Measurements from ENCODE around the gene PSENEN. TPM values are rescaled to one million over a fixed set of nuclear protein-coding genes. Genes with fewer than 3 reads are reported as not detected.

PSENEN gene
- total RNA-seq, 3 donors from 2014 or later, result 37.4 to 54.1 (median 54.0) TPM

DNA sequence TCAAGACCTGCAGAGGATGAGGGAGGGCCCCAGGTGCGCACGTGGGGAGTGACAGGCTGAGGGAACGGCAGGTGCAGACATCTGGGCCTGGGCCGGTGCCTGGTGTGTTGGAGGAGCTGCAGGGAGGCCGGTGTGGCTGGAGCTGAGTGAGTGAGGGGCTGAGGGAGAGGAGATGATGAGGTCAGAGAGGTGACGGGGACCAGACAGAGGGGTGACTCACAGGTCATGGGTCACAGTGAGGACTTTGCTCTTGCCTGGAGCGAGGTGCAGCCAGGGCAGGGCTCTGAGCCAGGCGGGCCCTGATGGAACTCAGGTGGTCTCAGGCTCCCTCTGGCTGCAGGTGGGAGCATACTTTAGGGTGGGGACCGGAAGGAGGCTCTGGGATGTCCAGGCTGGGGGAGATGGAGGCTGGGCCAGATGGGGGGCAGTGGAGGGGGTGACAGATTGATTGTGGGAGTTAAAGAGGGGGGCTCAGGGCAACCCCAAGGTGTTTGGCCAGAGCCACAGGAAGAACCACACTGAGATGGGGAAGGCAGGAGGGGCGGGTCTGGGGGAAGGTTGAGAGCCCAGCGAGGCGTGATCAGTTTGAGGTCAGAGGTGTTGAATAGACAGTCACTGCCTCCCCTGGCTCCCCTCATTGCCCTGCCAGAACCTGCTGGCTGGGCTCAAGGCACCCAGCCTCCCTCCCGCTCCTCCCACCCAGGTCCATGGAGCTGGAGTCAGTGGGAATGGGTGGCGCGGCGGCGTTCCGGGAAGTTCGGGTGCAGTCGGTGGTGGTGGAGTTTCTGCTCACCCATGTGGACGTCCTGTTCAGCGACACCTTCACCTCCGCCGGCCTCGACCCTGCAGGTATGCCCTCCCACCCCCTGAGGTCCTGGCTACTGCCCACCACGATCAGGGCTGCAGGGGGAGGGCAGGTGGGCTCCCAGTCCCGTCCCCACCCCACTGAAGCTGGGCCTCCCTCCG is 38.3 kb downstream of the PSENEN start:
- no peaks in the 10 kb centered on the region for H3K9me3 ChIP-seq

DNA sequence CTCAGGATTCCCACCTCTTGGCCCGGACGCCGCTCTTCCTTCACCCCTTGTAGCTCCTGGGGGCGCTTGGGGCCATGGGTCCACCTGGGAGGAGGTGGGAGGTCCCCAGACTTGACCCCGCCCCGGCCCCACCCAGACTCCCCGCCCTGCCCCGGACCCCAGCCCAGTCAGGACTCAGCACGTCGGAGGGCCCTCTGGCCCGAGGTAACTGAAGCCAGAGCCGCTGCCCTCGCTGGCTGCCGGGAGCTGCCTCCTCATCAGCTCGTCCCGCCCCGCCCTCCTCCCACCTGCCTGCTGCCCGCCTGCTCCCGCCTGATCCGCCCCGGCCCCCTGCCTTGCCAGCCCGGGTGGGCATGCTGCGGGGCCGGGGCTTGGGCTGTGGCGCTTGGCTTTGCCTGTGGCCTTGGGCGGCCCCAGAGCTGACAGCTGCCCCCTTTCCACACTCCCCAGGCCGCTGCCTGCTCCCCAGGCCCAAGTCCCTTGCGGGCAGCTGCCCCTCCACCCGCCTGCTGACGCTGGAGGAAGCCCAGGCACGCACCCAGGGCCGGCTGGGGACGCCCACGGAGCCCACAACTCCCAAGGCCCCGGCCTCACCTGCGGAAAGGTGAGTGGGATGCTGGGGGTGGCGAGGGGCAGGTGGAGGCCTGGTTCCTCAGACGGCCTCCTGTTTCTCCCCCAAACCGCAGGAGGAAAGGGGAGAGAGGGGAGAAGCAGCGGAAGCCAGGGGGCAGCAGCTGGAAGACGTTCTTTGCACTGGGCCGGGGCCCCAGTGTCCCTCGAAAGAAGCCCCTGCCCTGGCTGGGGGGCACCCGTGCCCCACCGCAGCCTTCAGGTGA is 39.3 kb downstream of the PSENEN start:
- no peak overlapping the region for H3K27ac ChIP-seq
- intact Hi-C loops (cut with DNase I; ENCODE audit: low total_unique reads), result no loop called here
- H3K4me3 ChIP-seq, result no peak overlapping the region
- no peaks in the 10 kb centered on the region for H3K27me3 ChIP-seq
- no peaks in the 10 kb centered on the region for H3K36me3 ChIP-seq
- TF ChIP-seq, protein P1, sequence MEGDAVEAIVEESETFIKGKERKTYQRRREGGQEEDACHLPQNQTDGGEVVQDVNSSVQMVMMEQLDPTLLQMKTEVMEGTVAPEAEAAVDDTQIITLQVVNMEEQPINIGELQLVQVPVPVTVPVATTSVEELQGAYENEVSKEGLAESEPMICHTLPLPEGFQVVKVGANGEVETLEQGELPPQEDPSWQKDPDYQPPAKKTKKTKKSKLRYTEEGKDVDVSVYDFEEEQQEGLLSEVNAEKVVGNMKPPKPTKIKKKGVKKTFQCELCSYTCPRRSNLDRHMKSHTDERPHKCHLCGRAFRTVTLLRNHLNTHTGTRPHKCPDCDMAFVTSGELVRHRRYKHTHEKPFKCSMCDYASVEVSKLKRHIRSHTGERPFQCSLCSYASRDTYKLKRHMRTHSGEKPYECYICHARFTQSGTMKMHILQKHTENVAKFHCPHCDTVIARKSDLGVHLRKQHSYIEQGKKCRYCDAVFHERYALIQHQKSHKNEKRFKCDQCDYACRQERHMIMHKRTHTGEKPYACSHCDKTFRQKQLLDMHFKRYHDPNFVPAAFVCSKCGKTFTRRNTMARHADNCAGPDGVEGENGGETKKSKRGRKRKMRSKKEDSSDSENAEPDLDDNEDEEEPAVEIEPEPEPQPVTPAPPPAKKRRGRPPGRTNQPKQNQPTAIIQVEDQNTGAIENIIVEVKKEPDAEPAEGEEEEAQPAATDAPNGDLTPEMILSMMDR (IDR thresholded peaks at IDR 0.05), result no peak
- TF ChIP-seq POLR2AphosphoS5 (IDR thresholded peaks at IDR 0.05) (no peak), POLR2A (IDR thresholded peaks at IDR 0.05) (no peak)
- no peaks in the 10 kb centered on the region for H3K4me1 ChIP-seq
- DNase-seq (ENCODE audit: low spot score in 2 of 2), result no peak
- no peaks in the 10 kb centered on the region for H3K9me3 ChIP-seq

More for the DNA sequence above, 38.3 kb downstream of the PSENEN start:
- Histone ChIP-seq H3K27ac (no peak overlapping the region), H3K4me1 (no peaks in the 10 kb centered on the region), H3K4me3 (no peak overlapping the region), H3K36me3 (no peaks in the 10 kb centered on the region), H3K27me3 (no peaks in the 10 kb centered on the region)
- no peak for DNase-seq (ENCODE audit: low spot score in 2 of 2)
- TF ChIP-seq POLR2A (IDR thresholded peaks at IDR 0.05), result no peak
- TF ChIP-seq, protein P1 (IDR thresholded peaks at IDR 0.05), result no peak
- TF ChIP-seq POLR2AphosphoS5 (IDR thresholded peaks at IDR 0.05), result no peak
- intact Hi-C loops (cut with DNase I; ENCODE audit: low total_unique reads), result no loop called here

DNA sequence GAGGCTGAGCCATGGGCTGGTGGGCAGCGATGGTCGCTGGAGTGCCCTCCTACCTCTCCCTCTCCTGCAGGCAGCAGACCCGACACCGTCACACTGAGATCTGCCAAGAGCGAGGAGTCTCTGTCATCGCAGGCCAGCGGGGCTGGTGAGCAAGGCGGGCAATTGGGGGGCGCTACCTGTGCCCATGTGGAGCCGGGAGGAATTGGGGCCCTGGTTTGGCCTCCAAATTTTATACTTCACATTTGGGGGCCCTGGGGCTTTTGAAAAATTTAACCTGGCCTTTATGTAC is 39.8 kb downstream of the PSENEN start:
- TF ChIP-seq, protein P1 (IDR thresholded peaks at IDR 0.05), result no peak
- no peak for TF ChIP-seq POLR2AphosphoS5 (IDR thresholded peaks at IDR 0.05)
- no peak for TF ChIP-seq POLR2A (IDR thresholded peaks at IDR 0.05)
- no peaks in the 10 kb centered on the region for H3K4me1 ChIP-seq
- H3K27ac ChIP-seq, result no peak overlapping the region
- H3K36me3 ChIP-seq, result no peaks in the 10 kb centered on the region
- no peak overlapping the region for H3K4me3 ChIP-seq
- intact Hi-C loops (cut with DNase I; ENCODE audit: low total_unique reads), result no loop called here
- no peaks in the 10 kb centered on the region for H3K27me3 ChIP-seq
- no peak for DNase-seq (ENCODE audit: low spot score in 2 of 2)
- H3K9me3 ChIP-seq, result no peaks in the 10 kb centered on the region

DNA sequence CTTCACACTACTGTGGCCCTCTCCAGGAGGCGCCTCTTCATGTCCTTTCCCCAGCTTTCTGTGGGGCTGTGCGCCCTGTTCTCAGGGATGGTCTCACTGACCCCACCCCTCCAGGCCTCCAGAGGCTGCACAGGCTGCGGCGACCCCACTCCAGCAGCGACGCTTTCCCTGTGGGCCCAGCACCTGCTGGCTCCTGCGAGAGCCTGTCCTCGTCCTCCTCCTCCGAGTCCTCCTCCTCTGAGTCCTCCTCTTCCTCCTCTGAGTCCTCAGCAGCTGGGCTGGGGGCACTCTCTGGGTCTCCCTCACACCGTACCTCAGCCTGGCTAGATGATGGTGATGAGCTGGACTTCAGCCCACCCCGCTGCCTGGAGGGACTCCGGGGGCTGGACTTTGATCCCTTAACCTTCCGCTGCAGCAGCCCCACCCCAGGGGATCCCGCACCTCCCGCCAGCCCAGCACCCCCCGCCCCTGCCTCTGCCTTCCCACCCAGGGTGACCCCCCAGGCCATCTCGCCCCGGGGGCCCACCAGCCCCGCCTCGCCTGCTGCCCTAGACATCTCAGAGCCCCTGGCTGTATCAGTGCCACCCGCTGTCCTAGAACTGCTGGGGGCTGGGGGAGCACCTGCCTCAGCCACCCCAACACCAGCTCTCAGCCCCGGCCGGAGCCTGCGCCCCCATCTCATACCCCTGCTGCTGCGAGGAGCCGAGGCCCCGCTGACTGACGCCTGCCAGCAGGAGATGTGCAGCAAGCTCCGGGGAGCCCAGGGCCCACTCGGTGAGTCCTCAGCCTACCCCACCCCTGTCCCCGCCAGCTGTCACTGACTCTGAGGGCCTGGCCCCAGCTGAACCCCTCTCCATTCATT is 41.1 kb downstream of the PSENEN start:
- H3K4me3 ChIP-seq, result no peak overlapping the region
- no peak for DNase-seq (ENCODE audit: low spot score in 2 of 2)
- TF ChIP-seq POLR2AphosphoS5 (IDR thresholded peaks at IDR 0.05), result no peak
- TF ChIP-seq POLR2A (IDR thresholded peaks at IDR 0.05), result no peak
- no peaks in the 10 kb centered on the region for H3K9me3 ChIP-seq
- H3K36me3 ChIP-seq, result no peaks in the 10 kb centered on the region
- no peaks in the 10 kb centered on the region for H3K27me3 ChIP-seq
- H3K4me1 ChIP-seq, result no peaks in the 10 kb centered on the region
- no peak overlapping the region for H3K27ac ChIP-seq
- intact Hi-C loops (cut with DNase I; ENCODE audit: low total_unique reads), result no loop called here

DNA sequence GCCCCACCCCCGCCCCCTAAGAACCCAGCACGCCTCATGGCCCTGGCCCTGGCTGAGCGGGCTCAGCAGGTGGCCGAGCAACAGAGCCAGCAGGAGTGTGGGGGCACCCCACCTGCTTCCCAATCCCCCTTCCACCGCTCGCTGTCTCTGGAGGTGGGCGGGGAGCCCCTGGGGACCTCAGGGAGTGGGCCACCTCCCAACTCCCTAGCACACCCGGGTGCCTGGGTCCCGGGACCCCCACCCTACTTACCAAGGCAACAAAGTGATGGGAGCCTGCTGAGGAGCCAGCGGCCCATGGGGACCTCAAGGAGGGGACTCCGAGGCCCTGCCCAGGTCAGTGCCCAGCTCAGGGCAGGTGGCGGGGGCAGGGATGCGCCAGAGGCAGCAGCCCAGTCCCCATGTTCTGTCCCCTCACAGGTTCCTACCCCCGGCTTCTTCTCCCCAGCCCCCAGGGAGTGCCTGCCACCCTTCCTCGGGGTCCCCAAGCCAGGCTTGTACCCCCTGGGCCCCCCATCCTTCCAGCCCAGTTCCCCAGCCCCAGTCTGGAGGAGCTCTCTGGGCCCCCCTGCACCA is 41.9 kb downstream of the PSENEN start:
- no peaks in the 10 kb centered on the region for H3K4me1 ChIP-seq
- no peak overlapping the region for H3K27ac ChIP-seq
- no peak for TF ChIP-seq POLR2AphosphoS5 (IDR thresholded peaks at IDR 0.05)
- no peak for TF ChIP-seq POLR2A (IDR thresholded peaks at IDR 0.05)
- TF ChIP-seq, protein P1 (IDR thresholded peaks at IDR 0.05), result no peak
- no peaks in the 10 kb centered on the region for H3K9me3 ChIP-seq
- H3K4me3 ChIP-seq, result no peak overlapping the region
- DNase-seq (ENCODE audit: low spot score in 2 of 2), result no peak
- no peaks in the 10 kb centered on the region for H3K36me3 ChIP-seq
- H3K27me3 ChIP-seq, result no peaks in the 10 kb centered on the region
- intact Hi-C loops (cut with DNase I; ENCODE audit: low total_unique reads), result no loop called here
